Measurements from ENCODE around the gene ZDHHC7.
"Not testable (repeated sequence)": the region's sequence is repeated elsewhere in the genome, so short reads cannot be mapped to it uniquely, and the experiment has no call there.

The ZDHHC7 gene

GRCh38 chr16:84943620-84944019 lies 67.7 kb downstream of the ZDHHC7 start:
- Histone ChIP-seq H3K36me3 (no peaks in the 10 kb centered on the region), H3K9me3 (no peaks in the 10 kb centered on the region), H3K4me1 (no peaks in the 10 kb centered on the region), H3K27me3 (no peaks in the 10 kb centered on the region), H3K4me3 (no peak overlapping the region), H3K27ac (no peak overlapping the region)
- TF ChIP-seq CTCF (IDR thresholded peaks at IDR 0.05) = no peak
- intact Hi-C loops (cut with DNase I; ENCODE audit: low total_unique reads) = no loop called here
- no peak for DNase-seq

- intact Hi-C loops (cut with DNase I; ENCODE audit: low total_unique reads) = no loop called here
- no peak overlapping the region for H3K27ac ChIP-seq
- no peaks in the 10 kb centered on the region for H3K27me3 ChIP-seq
- TF ChIP-seq CTCF (IDR thresholded peaks at IDR 0.05) = no peak
- H3K36me3 ChIP-seq = no peaks in the 10 kb centered on the region
- no peak overlapping the region for H3K4me3 ChIP-seq
- H3K9me3 ChIP-seq = no peaks in the 10 kb centered on the region
- no peaks in the 10 kb centered on the region for H3K4me1 ChIP-seq
- DNase-seq = no peak
Measured at GRCh38 chr16:84942786-84943185, 68.5 kb downstream of the ZDHHC7 start.

GRCh38 chr16:84941921-84942320 lies 69.4 kb downstream of the ZDHHC7 start:
- Histone ChIP-seq H3K27ac (no peak overlapping the region), H3K9me3 (no peaks in the 10 kb centered on the region), H3K4me3 (no peak overlapping the region), H3K27me3 (no peaks in the 10 kb centered on the region), H3K4me1 (no peaks in the 10 kb centered on the region), H3K36me3 (no peaks in the 10 kb centered on the region)
- intact Hi-C loops (cut with DNase I; ENCODE audit: low total_unique reads) = no loop called here
- TF ChIP-seq CTCF (IDR thresholded peaks at IDR 0.05) = no peak
- DNase-seq = no peak

- peak in 1 of 2 donors; percentile 57 for DNase-seq
- no peak overlapping the region for H3K27ac ChIP-seq
- TF ChIP-seq CTCF (IDR thresholded peaks at IDR 0.05) = no peak
- no peaks in the 10 kb centered on the region for H3K36me3 ChIP-seq
- intact Hi-C loops (cut with DNase I; ENCODE audit: low total_unique reads) = no loop called here
- H3K27me3 ChIP-seq = no peaks in the 10 kb centered on the region
- H3K4me3 ChIP-seq = no peak overlapping the region
- no peaks in the 10 kb centered on the region for H3K4me1 ChIP-seq
- H3K9me3 ChIP-seq = no peaks in the 10 kb centered on the region
Measured at GRCh38 chr16:84940670-84941551, 70.4 kb downstream of the ZDHHC7 start.

GRCh38 chr16:84938616-84939015 lies 72.7 kb downstream of the ZDHHC7 start:
- H3K27ac ChIP-seq; H3K27me3 ChIP-seq; DNase-seq; H3K4me3 ChIP-seq; H3K9me3 ChIP-seq; H3K36me3 ChIP-seq; intact Hi-C loops (cut with DNase I; ENCODE audit: low total_unique reads): not testable (repeated sequence)
- peaks cover 0 to 12% (median 9%) of the 10 kb centered on the region in 4 donors for H3K4me1 ChIP-seq

GRCh38 chr16:84937196-84938005 lies 73.9 kb downstream of the ZDHHC7 start:
- intact Hi-C loops (cut with DNase I; ENCODE audit: low total_unique reads) = no loop called here
- no peak for TF ChIP-seq CTCF (IDR thresholded peaks at IDR 0.05)
- no peak overlapping the region for H3K4me3 ChIP-seq
- no peaks in the 10 kb centered on the region for H3K36me3 ChIP-seq
- peaks cover 0 to 17% (median 12%) of the 10 kb centered on the region in 4 donors for H3K4me1 ChIP-seq
- no peak for DNase-seq
- no peaks in the 10 kb centered on the region for H3K27me3 ChIP-seq
- no peaks in the 10 kb centered on the region for H3K9me3 ChIP-seq
- H3K27ac ChIP-seq = no peak overlapping the region

Data from tibial artery (tissue), 4 donors.